Measurements from ENCODE around the gene ANXA2R.
A peak's percentile ranks its signal among the peaks of the same experiment; 100 is the strongest.
"Not testable (repeated sequence)": the region's sequence is repeated elsewhere in the genome, so short reads cannot be mapped to it uniquely, and the experiment has no call there.

Gene ANXA2R

GRCh38 chr5:43033841-43034590, 6.1 kb downstream of the ANXA2R start:
- peak overlapping the region; percentile 2 for H3K4me3 Mint-ChIP-seq

GRCh38 chr5:43027054-43027785, 12.9 kb downstream of the ANXA2R start:
- H3K27ac Mint-ChIP-seq, result no peak overlapping the region
- H3K4me3 Mint-ChIP-seq, result no peak overlapping the region
- peaks cover 8% of the 10 kb centered on the region for H3K36me3 Mint-ChIP-seq (ENCODE audit: low read depth)
- no peaks in the 10 kb centered on the region for H3K27me3 Mint-ChIP-seq (ENCODE audit: low read depth)
- no peaks in the 10 kb centered on the region for H3K9me3 Mint-ChIP-seq
- H3K4me1 Mint-ChIP-seq (ENCODE audit: low read depth), result peaks cover 17% of the 10 kb centered on the region
- no peak for DNase-seq (ENCODE audit: low spot score)

More at GRCh38 chr5:43033841-43034590, 6.1 kb downstream of the ANXA2R start:
- H3K9me3 Mint-ChIP-seq, result no peaks in the 10 kb centered on the region
- no peaks in the 10 kb centered on the region for H3K27me3 Mint-ChIP-seq (ENCODE audit: low read depth)
- no peak for DNase-seq (ENCODE audit: low spot score)
- H3K27ac Mint-ChIP-seq, result no peak overlapping the region
- peaks cover 13% of the 10 kb centered on the region for H3K36me3 Mint-ChIP-seq (ENCODE audit: low read depth)
- peaks cover 38% of the 10 kb centered on the region for H3K4me1 Mint-ChIP-seq (ENCODE audit: low read depth)

GRCh38 chr5:43025184-43025950, 14.8 kb downstream of the ANXA2R start:
- H3K27ac Mint-ChIP-seq; H3K27me3 Mint-ChIP-seq (ENCODE audit: low read depth); DNase-seq (ENCODE audit: low spot score); H3K4me3 Mint-ChIP-seq; H3K36me3 Mint-ChIP-seq (ENCODE audit: low read depth); H3K9me3 Mint-ChIP-seq: not testable (repeated sequence)
- H3K4me1 Mint-ChIP-seq (ENCODE audit: low read depth), result peaks cover 22% of the 10 kb centered on the region

- Mint-ChIP-seq H3K27me3 (ENCODE audit: low read depth) (no peaks in the 10 kb centered on the region), H3K9me3 (no peaks in the 10 kb centered on the region), H3K4me1 (ENCODE audit: low read depth) (peaks cover 17% of the 10 kb centered on the region), H3K36me3 (ENCODE audit: low read depth) (peaks cover 8% of the 10 kb centered on the region), H3K27ac (no peak overlapping the region), H3K4me3 (no peak overlapping the region)
- no peak for DNase-seq (ENCODE audit: low spot score)
Observed at GRCh38 chr5:43024217-43024616, 15.9 kb downstream of the ANXA2R start.

GRCh38 chr5:43021151-43021550, 19.0 kb downstream of the ANXA2R start:
- H3K27me3 Mint-ChIP-seq (ENCODE audit: low read depth), result no peaks in the 10 kb centered on the region
- H3K27ac Mint-ChIP-seq, result peak overlapping the region; percentile 75
- peaks cover 5% of the 10 kb centered on the region for H3K36me3 Mint-ChIP-seq (ENCODE audit: low read depth)
- no peaks in the 10 kb centered on the region for H3K9me3 Mint-ChIP-seq
- H3K4me1 Mint-ChIP-seq (ENCODE audit: low read depth), result peaks cover 27% of the 10 kb centered on the region
- no peak for DNase-seq (ENCODE audit: low spot score)
- H3K4me3 Mint-ChIP-seq, result peak overlapping the region; percentile 98

GRCh38 chr5:43020399-43020746, 19.7 kb downstream of the ANXA2R start:
- no peaks in the 10 kb centered on the region for H3K9me3 Mint-ChIP-seq
- H3K27ac Mint-ChIP-seq, result peak overlapping the region; percentile 100
- peak overlapping the region; percentile 98 for H3K4me3 Mint-ChIP-seq
- DNase-seq (ENCODE audit: low spot score), result no peak
- H3K27me3 Mint-ChIP-seq (ENCODE audit: low read depth), result no peaks in the 10 kb centered on the region
- peaks cover 6% of the 10 kb centered on the region for H3K36me3 Mint-ChIP-seq (ENCODE audit: low read depth)
- H3K4me1 Mint-ChIP-seq (ENCODE audit: low read depth), result peaks cover 35% of the 10 kb centered on the region

- peaks cover 8% of the 10 kb centered on the region for H3K36me3 Mint-ChIP-seq (ENCODE audit: low read depth)
- H3K27ac Mint-ChIP-seq, result peak overlapping the region; percentile 100
- peak; percentile 84 for DNase-seq (ENCODE audit: low spot score)
- peak overlapping the region; percentile 98 for H3K4me3 Mint-ChIP-seq
- H3K4me1 Mint-ChIP-seq (ENCODE audit: low read depth), result peaks cover 41% of the 10 kb centered on the region
- no peaks in the 10 kb centered on the region for H3K9me3 Mint-ChIP-seq
- no peaks in the 10 kb centered on the region for H3K27me3 Mint-ChIP-seq (ENCODE audit: low read depth)
Observed at GRCh38 chr5:43019614-43020398, 20.3 kb downstream of the ANXA2R start.

- DNase-seq (ENCODE audit: low spot score), result no peak
- H3K4me3 Mint-ChIP-seq, result peak overlapping the region; percentile 98
- peaks cover 12% of the 10 kb centered on the region for H3K36me3 Mint-ChIP-seq (ENCODE audit: low read depth)
- peaks cover 41% of the 10 kb centered on the region for H3K4me1 Mint-ChIP-seq (ENCODE audit: low read depth)
- H3K9me3 Mint-ChIP-seq, result no peaks in the 10 kb centered on the region
- no peaks in the 10 kb centered on the region for H3K27me3 Mint-ChIP-seq (ENCODE audit: low read depth)
- H3K27ac Mint-ChIP-seq, result peak overlapping the region; percentile 100
Observed at GRCh38 chr5:43019291-43019613, 20.9 kb downstream of the ANXA2R start.

- peak overlapping the region; percentile 98 for H3K4me3 Mint-ChIP-seq
- peak overlapping the region; percentile 100 for H3K27ac Mint-ChIP-seq
- peak; percentile 46 for DNase-seq (ENCODE audit: low spot score)
- H3K27me3 Mint-ChIP-seq (ENCODE audit: low read depth), result no peaks in the 10 kb centered on the region
- H3K36me3 Mint-ChIP-seq (ENCODE audit: low read depth), result peaks cover 14% of the 10 kb centered on the region
- no peaks in the 10 kb centered on the region for H3K9me3 Mint-ChIP-seq
- H3K4me1 Mint-ChIP-seq (ENCODE audit: low read depth), result peaks cover 41% of the 10 kb centered on the region
Observed at GRCh38 chr5:43017428-43017815, 22.7 kb downstream of the ANXA2R start.

GRCh38 chr5:43016217-43016779, 23.8 kb downstream of the ANXA2R start:
- DNase-seq (ENCODE audit: low spot score), result no peak
- Mint-ChIP-seq H3K9me3 (no peaks in the 10 kb centered on the region), H3K27me3 (ENCODE audit: low read depth) (no peaks in the 10 kb centered on the region), H3K4me3 (peak overlapping the region; percentile 98), H3K27ac (peak overlapping the region; percentile 100), H3K4me1 (ENCODE audit: low read depth) (peaks cover 40% of the 10 kb centered on the region), H3K36me3 (ENCODE audit: low read depth) (peaks cover 14% of the 10 kb centered on the region)

GRCh38 chr5:43014522-43014921, 25.6 kb downstream of the ANXA2R start:
- H3K4me3 Mint-ChIP-seq, result no peak overlapping the region
- H3K27ac Mint-ChIP-seq, result no peak overlapping the region
- H3K9me3 Mint-ChIP-seq, result no peaks in the 10 kb centered on the region
- no peaks in the 10 kb centered on the region for H3K27me3 Mint-ChIP-seq (ENCODE audit: low read depth)
- peaks cover 14% of the 10 kb centered on the region for H3K36me3 Mint-ChIP-seq (ENCODE audit: low read depth)
- peaks cover 49% of the 10 kb centered on the region for H3K4me1 Mint-ChIP-seq (ENCODE audit: low read depth)
- no peak for DNase-seq (ENCODE audit: low spot score)

- H3K4me1 Mint-ChIP-seq (ENCODE audit: low read depth), result peaks cover 50% of the 10 kb centered on the region
- H3K36me3 Mint-ChIP-seq (ENCODE audit: low read depth), result peaks cover 10% of the 10 kb centered on the region
- peak overlapping the region; percentile 99 for H3K27ac Mint-ChIP-seq
- no peak for DNase-seq (ENCODE audit: low spot score)
- H3K9me3 Mint-ChIP-seq, result no peaks in the 10 kb centered on the region
- no peaks in the 10 kb centered on the region for H3K27me3 Mint-ChIP-seq (ENCODE audit: low read depth)
- peak overlapping the region; percentile 80 for H3K4me3 Mint-ChIP-seq
Observed at GRCh38 chr5:43010935-43011315, 29.2 kb downstream of the ANXA2R start.

- H3K27me3 Mint-ChIP-seq (ENCODE audit: low read depth), result no peaks in the 10 kb centered on the region
- DNase-seq (ENCODE audit: low spot score), result peak; percentile 89
Observed at GRCh38 chr5:43008363-43009153, 31.6 kb downstream of the ANXA2R start.

More at GRCh38 chr5:43008363-43009153, 31.6 kb downstream of the ANXA2R start:
- peaks cover 34% of the 10 kb centered on the region for H3K4me1 Mint-ChIP-seq (ENCODE audit: low read depth)
- peaks cover 1% of the 10 kb centered on the region for H3K36me3 Mint-ChIP-seq (ENCODE audit: low read depth)
- no peaks in the 10 kb centered on the region for H3K9me3 Mint-ChIP-seq
- H3K4me3 Mint-ChIP-seq, result peak overlapping the region; percentile 80
- peak overlapping the region; percentile 99 for H3K27ac Mint-ChIP-seq

Data from T-helper 2 cell treated with Interferon-gamma antibody and Interleukin-4, amounts not matched to agents 5 μg/mL and 100 μg/mL, for 36 hours (primary cell).